Cardiac muscle cell (in vitro differentiated cells and primary cell): Measurements from ENCODE around the gene OR10G3. TPM values are rescaled to one million over a fixed set of nuclear protein-coding genes. Genes with fewer than 3 reads are reported as not detected.

ENCODE experiments used
- DNase-seq, 2 donors: peaks; one replicate each; pipeline versions ENCODE4 v3.0.0 to v3.0.0-alpha.2; 2010 to 2017; ENCODE audit warnings: low read depth in 1 of 2, low spot score in 1 of 2
- H3K27ac ChIP-seq: fragments of 200-600 bp; sonication (generic); 2 replicates; pipeline ENCODE4 v1.5.1; 2016
- H3K27me3 ChIP-seq: fragments of 200-600 bp; sonication (generic); 2 replicates; pipeline ENCODE4 v1.6.0; 2016; ENCODE audit warnings: control low read depth
- H3K36me3 ChIP-seq: fragments of 200-600 bp; sonication (generic); 2 replicates; pipeline ENCODE4 v1.5.1; 2016; ENCODE audit warnings: control low read depth
- H3K4me1 ChIP-seq: fragments of 200-600 bp; sonication (generic); 2 replicates; pipeline ENCODE4 v1.8.1; 2017; ENCODE audit warnings: low read depth, mild to moderate bottlenecking, mixed run types
- H3K4me3 ChIP-seq: fragments of 200-600 bp; sonication (generic); 2 replicates; pipeline ENCODE4 v1.5.1; 2016; ENCODE audit warnings: mild to moderate bottlenecking
- H3K9me3 ChIP-seq: fragments of 200-600 bp; sonication (generic); 2 replicates; pipeline ENCODE4 v1.5.1; 2017; ENCODE audit warnings: low read depth, mild to moderate bottlenecking, control low read depth
- CTCF ChIP-seq: IDR thresholded peaks from 2 replicates; pipeline ENCODE4 v1.5.1; 2012; ENCODE audit warnings: low read depth, mild to moderate bottlenecking, low read length
- polyA plus RNA-seq: library from polyadenylated mRNA; unstranded; fragments of >200 nt; fragmentation: Nextera tagmentation; extraction: Ambion mirVana; gene quantifications from 2 replicates; pipeline ENCODE4 v1.2.1, GENCODE V29; 2016
- total RNA-seq: library from RNA; depleted of rRNA; stranded (reverse); fragments of >200 nt; gene quantifications from 2 replicates; pipeline ENCODE4 v1.2.3, GENCODE V29; 2016

OR10G3 gene
- total and polyA plus RNA-seq, 2 experiments from 2014 or later: not detected

DNA sequence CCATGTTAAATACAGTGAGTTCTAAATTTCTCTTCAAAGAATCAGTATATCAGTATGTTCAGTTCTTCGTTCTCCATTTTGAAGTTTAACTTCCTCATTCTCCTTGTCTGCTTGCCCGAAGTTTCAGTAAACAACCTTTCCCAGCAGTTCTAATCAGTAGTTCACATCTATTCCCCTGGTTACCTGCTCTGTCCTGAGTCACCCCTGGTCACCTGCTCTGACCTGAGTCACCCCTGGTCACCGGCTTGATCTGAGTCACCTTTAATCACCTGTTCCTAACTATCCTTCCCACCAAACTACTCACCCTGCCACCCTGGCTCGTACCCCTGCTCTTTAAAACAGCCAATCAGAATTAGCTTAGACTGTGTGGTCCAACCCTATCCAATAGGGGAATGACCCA is 9.4 kb upstream of the OR10G3 start:
- no peak for DNase-seq

DNA sequence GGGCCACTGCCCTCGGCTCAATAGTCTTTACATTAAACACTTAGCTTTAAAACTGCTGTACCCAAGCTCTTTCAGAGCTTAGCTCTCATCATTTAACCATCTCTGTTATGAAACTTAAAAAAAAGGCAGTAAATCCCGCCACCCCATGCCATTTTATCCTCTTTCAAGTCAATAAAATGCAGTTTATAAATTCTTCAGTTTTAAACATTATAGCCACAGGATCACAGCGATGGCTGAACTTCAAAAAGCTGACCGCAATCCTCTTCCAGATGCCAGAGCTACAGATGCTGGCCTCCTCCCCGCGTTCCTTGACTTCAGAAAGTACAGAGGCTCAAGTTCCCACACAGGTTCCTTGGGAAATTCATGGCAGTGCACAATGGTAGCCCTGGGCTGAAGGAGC is 4.2 kb downstream of the OR10G3 start:
- TF ChIP-seq CTCF: no peak
- Histone ChIP-seq H3K4me3 (no peak overlapping the region), H3K27ac (no peak overlapping the region), H3K36me3 (no peaks in the 10 kb centered on the region), H3K9me3 (no peaks in the 10 kb centered on the region), H3K27me3 (peaks cover 3% of the 10 kb centered on the region), H3K4me1 (no peaks in the 10 kb centered on the region)
- no peak for DNase-seq

More for the DNA sequence above, 9.4 kb upstream of the OR10G3 start:
- H3K4me1 ChIP-seq: no peaks in the 10 kb centered on the region
- no peaks in the 10 kb centered on the region for H3K36me3 ChIP-seq
- H3K27ac ChIP-seq: no peak overlapping the region
- no peaks in the 10 kb centered on the region for H3K9me3 ChIP-seq
- TF ChIP-seq CTCF: no peak
- H3K4me3 ChIP-seq: no peak overlapping the region
- H3K27me3 ChIP-seq: no peaks in the 10 kb centered on the region

DNA sequence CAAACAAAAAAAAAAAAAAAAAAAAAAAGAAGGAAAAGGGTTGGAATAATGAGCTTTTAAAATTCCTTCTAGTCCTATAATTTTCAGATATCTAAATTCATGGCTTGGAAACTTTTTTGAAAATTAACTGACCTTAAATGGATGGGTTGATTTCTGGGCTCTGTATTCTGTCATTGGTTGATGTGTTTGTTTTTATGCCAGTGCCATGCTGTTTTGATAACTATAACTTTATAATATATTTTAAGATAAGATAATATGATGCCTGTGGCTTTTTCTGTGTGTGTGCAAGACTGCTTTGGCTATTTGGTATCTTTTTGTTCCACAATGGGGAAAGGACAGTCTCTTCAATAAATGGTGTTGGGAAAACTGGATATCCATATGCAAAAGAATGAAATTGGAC is 7.3 kb downstream of the OR10G3 start:
- Histone ChIP-seq H3K4me1 (no peaks in the 10 kb centered on the region), H3K27me3 (peaks cover 3% of the 10 kb centered on the region), H3K4me3 (no peak overlapping the region), H3K27ac (no peak overlapping the region), H3K9me3 (no peaks in the 10 kb centered on the region), H3K36me3 (no peaks in the 10 kb centered on the region)
- no peak for TF ChIP-seq CTCF
- no peak for DNase-seq

DNA sequence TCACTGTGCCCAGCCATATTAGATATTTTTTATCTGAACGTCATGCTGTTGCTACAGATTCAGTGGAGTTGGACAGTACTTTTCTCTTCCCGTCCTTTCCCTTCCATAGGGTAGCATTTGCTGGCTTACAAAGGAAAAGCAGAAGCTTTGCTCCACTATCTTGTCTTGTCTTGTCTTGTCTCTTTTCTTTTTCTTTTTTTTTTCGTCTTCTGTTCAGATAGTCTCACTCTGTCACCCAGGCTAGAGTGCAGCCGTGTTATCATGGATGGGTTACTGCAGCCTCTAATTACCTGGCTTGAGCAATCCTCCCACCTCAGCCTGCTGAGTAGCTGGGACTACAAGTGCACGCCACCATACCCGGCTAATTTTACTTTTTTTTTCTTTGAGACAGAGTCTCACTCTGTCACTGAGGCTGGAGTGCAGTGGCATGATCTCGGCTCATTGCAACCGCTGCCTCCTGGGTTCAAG is 21.1 kb downstream of the OR10G3 start:
- no peaks in the 10 kb centered on the region for H3K4me1 ChIP-seq
- no peak overlapping the region for H3K4me3 ChIP-seq
- no peak overlapping the region for H3K27ac ChIP-seq
- H3K9me3 ChIP-seq: no peaks in the 10 kb centered on the region
- no peak for DNase-seq
- no peak for TF ChIP-seq CTCF
- H3K36me3 ChIP-seq: no peaks in the 10 kb centered on the region
- no peaks in the 10 kb centered on the region for H3K27me3 ChIP-seq

DNA sequence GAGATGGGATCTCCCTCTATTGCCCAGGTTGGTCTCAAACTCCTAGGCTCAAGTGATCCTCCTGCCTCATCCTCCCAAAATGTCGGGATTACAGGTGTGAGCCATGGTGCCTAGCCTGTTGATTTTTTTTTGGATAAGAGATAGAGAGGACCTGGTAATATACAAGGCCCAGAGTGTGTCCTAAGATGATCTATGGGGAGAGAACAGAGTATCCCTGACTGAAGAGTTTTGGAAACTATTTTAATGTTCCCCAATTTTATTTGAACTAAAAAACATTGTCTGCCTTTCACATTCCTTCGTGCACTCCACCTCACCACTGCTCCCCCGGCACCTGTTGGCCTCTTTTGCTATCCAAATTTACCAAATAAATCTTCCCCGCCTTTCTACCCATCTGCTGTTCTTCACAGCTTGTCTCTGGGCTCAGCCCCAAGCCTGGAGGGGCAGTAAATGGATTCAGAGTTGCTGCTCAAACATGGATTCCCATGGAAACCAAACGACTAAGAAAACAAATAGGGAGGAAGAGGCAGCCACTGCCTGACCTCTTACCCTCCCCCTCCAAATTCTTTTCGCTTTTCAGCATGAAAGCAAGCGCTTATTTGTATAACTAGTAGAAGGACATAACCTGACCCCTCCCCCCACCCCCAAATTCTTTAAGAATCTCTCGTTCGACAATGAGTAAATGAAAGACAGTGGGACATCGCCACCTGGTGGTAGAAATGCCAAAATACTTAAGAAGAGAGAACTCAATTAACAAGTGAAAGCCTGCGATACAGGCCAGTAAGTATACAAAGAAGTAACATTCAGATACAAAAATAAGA is 22.6 kb downstream of the OR10G3 start:
- Histone ChIP-seq H3K4me3 (peak overlapping the region; percentile 24), H3K4me1 (no peaks in the 10 kb centered on the region), H3K36me3 (no peaks in the 10 kb centered on the region), H3K27ac (peak overlapping the region; percentile 80), H3K9me3 (no peaks in the 10 kb centered on the region), H3K27me3 (no peaks in the 10 kb centered on the region)
- TF ChIP-seq CTCF: peak; percentile 59
- peak; percentile 93 to 94 for DNase-seq
